Fibroblast of pulmonary artery (primary cell): ENCODE data around the gene FGF4.

ENCODE experiments used
- DNase-seq: peaks from one replicate; pipeline ENCODE4 v3.0.0-alpha.2; 2010; ENCODE audit warnings: low read depth
- H3K4me3 ChIP-seq: replicated peaks from 2 replicates; pipeline ENCODE4 v1.5.1; 2011; ENCODE audit warnings: low read depth, mild to moderate bottlenecking, control low read depth, low read length, moderate library complexity
- CTCF ChIP-seq: IDR thresholded peaks from 2 replicates; pipeline ENCODE4 v1.5.1; 2011; ENCODE audit warnings: mild to moderate bottlenecking, control low read depth, low read length, inconsistent platforms; ENCODE audit errors: missing control alignments

Gene FGF4

GRCh38 chr11:69814411-69814810, 39.3 kb upstream of the FGF4 start:
- no peak for TF ChIP-seq CTCF
- no peak for DNase-seq
- H3K4me3 ChIP-seq, result no peak overlapping the region

GRCh38 chr11:69813839-69814238, 38.7 kb upstream of the FGF4 start:
- TF ChIP-seq CTCF, result no peak
- H3K4me3 ChIP-seq, result no peak overlapping the region
- DNase-seq, result no peak

GRCh38 chr11:69812946-69813345, 37.8 kb upstream of the FGF4 start:
- DNase-seq, result no peak
- TF ChIP-seq CTCF, result no peak
- no peak overlapping the region for H3K4me3 ChIP-seq

GRCh38 chr11:69812256-69812655, 37.1 kb upstream of the FGF4 start:
- TF ChIP-seq CTCF, result no peak
- no peak for DNase-seq
- H3K4me3 ChIP-seq, result no peak overlapping the region

GRCh38 chr11:69811431-69811830, 36.3 kb upstream of the FGF4 start:
- no peak overlapping the region for H3K4me3 ChIP-seq
- no peak for DNase-seq
- TF ChIP-seq CTCF, result no peak

GRCh38 chr11:69810289-69811118, 35.4 kb upstream of the FGF4 start:
- DNase-seq, result no peak
- H3K4me3 ChIP-seq, result no peak overlapping the region
- TF ChIP-seq CTCF, result no peak

- no peak for TF ChIP-seq CTCF
- DNase-seq, result peak; percentile 18
- H3K4me3 ChIP-seq, result no peak overlapping the region
Observed at GRCh38 chr11:69808667-69809086, 33.5 kb upstream of the FGF4 start.
